Testis (tissue), 3 donors: Measurements from ENCODE around the gene GDPD5. TPM values are rescaled to one million over a fixed set of nuclear protein-coding genes. Genes with fewer than 3 reads are reported as not detected.

Source experiments
- DNase-seq: peaks from one replicate; pipeline ENCODE4 v3.0.0-alpha.2; 2019
- H3K27ac ChIP-seq, 2 donors: fragments of 200-600 bp; sonication (generic); one replicate each; pipeline ENCODE4 v1.5.1; 2019
- H3K27me3 ChIP-seq: fragments of 200-600 bp; sonication (generic); one replicate; pipeline ENCODE4 v1.5.1; 2019
- H3K36me3 ChIP-seq: fragments of 200-600 bp; sonication (generic); one replicate; pipeline ENCODE4 v1.5.1; 2017; ENCODE audit warnings: low read depth; ENCODE audit errors: missing control alignments
- H3K4me1 ChIP-seq: fragments of 200-600 bp; sonication (generic); one replicate; pipeline ENCODE4 v1.5.1; 2019
- H3K4me3 ChIP-seq, 2 donors: fragments of 200-600 bp; sonication (generic); one replicate each; pipeline ENCODE4 v1.5.1; 2017 to 2019
- H3K9me3 ChIP-seq: fragments of 200-600 bp; sonication (generic); one replicate; pipeline ENCODE4 v1.5.1; 2017
- CTCF ChIP-seq, 3 experiments: fragments of 450-650 bp in 2 of 3; fragments of 200-600 bp in 1 of 3; sonication (generic) in 1 of 3; IDR thresholded peaks; one replicate each; pipeline ENCODE4 v1.5.1; 2016 to 2019; ENCODE audit warnings: antibody characterized with exemption in 3 of 3, mild to moderate bottlenecking in 2 of 3, moderate library complexity in 1 of 3
- POLR2A ChIP-seq: fragments of 450-650 bp; IDR thresholded peaks from one replicate; pipeline ENCODE4 v1.6.1; 2017; ENCODE audit warnings: antibody characterized with exemption, mild to moderate bottlenecking, moderate library complexity
- WGBS, 2 donors: methylation state at CpG; one replicate each; pipeline ENCODE4 v1.1.5; 2018; 5-methylcytosine and 5-hydroxymethylcytosine counted together
- intact Hi-C: fragments of 100-400 bp; cut with DNase I; formaldehyde crosslinking; loops from one replicate; pipeline ENCODE4 v1.15.1; 2023; ENCODE audit warnings: low total_unique reads
- polyA plus RNA-seq: library from polyadenylated mRNA; stranded (reverse); fragments of 350-450 nt; fragmentation: Illumina TruSeq; extraction: RNeasy Lipid Tissue Mini Kit (QIAGEN cat#74804); gene quantifications from one replicate; pipeline ENCODE4 v1.2.3, GENCODE V29; 2014; ENCODE audit warnings: low read depth, low replicate concordance; ENCODE audit not compliant: insufficient read depth
- total RNA-seq, 2 donors: library from RNA; depleted of rRNA; stranded (reverse); fragments of >200 nt; gene quantifications; one replicate each; pipeline ENCODE4 v1.2.3, GENCODE V29; 2016

GDPD5 gene
- total and polyA plus RNA-seq, 3 donors from 2014 or later = 43.3 to 99.5 (median 65.8) TPM

GRCh38 chr11:75554258-75555022 is 28.7 kb upstream of the GDPD5 start:
- no peaks in the 10 kb centered on the region for H3K27me3 ChIP-seq
- no peak overlapping the region for H3K4me3 ChIP-seq
- H3K36me3 ChIP-seq = no peaks in the 10 kb centered on the region
- H3K27ac ChIP-seq = peak overlapping the region; percentile 78 to 82
- H3K4me1 ChIP-seq = peaks cover 38% of the 10 kb centered on the region
- peak; percentile 88 for DNase-seq
- TF ChIP-seq CTCF (IDR thresholded peaks at IDR 0.05) (no peak), POLR2A (no peak)
- 37 to 58% methylated on average over 2 to 21 of the region's 21 CpGs for WGBS, 2 donors
- no peaks in the 10 kb centered on the region for H3K9me3 ChIP-seq
- intact Hi-C loops = no loop called here

GRCh38 chr11:75553889-75554257 is 28.1 kb upstream of the GDPD5 start:
- WGBS, 2 donors = 53 to 89% methylated on average over 1 of the region's 1 CpG
- intact Hi-C loops = no loop called here
- Histone ChIP-seq H3K36me3 (no peaks in the 10 kb centered on the region), H3K27ac (peak overlapping the region in 1 of 2 donors; percentile 82), H3K9me3 (no peaks in the 10 kb centered on the region), H3K27me3 (no peaks in the 10 kb centered on the region), H3K4me3 (no peak overlapping the region), H3K4me1 (peaks cover 34% of the 10 kb centered on the region)
- DNase-seq = no peak
- TF ChIP-seq CTCF (IDR thresholded peaks at IDR 0.05) (no peak), POLR2A (no peak)

GRCh38 chr11:75553182-75553581 is 27.4 kb upstream of the GDPD5 start:
- no peak for TF ChIP-seq POLR2A
- no peak for TF ChIP-seq CTCF (IDR thresholded peaks at IDR 0.05)
- no peak for DNase-seq
- Histone ChIP-seq H3K9me3 (no peaks in the 10 kb centered on the region), H3K36me3 (no peaks in the 10 kb centered on the region), H3K27me3 (no peaks in the 10 kb centered on the region), H3K27ac (no peak overlapping the region), H3K4me3 (no peak overlapping the region), H3K4me1 (peaks cover 27% of the 10 kb centered on the region)
- intact Hi-C loops = no loop called here
- WGBS, 2 donors = 80 to 98% methylated on average over 6 of the region's 6 CpGs

GRCh38 chr11:75549370-75549958 is 23.7 kb upstream of the GDPD5 start:
- intact Hi-C loops = no loop called here
- H3K4me3 ChIP-seq = no peak overlapping the region
- no peaks in the 10 kb centered on the region for H3K36me3 ChIP-seq
- no peak overlapping the region for H3K27ac ChIP-seq
- no peaks in the 10 kb centered on the region for H3K9me3 ChIP-seq
- no peaks in the 10 kb centered on the region for H3K27me3 ChIP-seq
- TF ChIP-seq CTCF (IDR thresholded peaks at IDR 0.05) (no peak), POLR2A (no peak)
- peaks cover 7% of the 10 kb centered on the region for H3K4me1 ChIP-seq
- WGBS, 2 donors = 95 to 96% methylated on average over 5 of the region's 5 CpGs
- no peak for DNase-seq
